ENCODE measurements around the gene PTER.

DNA sequence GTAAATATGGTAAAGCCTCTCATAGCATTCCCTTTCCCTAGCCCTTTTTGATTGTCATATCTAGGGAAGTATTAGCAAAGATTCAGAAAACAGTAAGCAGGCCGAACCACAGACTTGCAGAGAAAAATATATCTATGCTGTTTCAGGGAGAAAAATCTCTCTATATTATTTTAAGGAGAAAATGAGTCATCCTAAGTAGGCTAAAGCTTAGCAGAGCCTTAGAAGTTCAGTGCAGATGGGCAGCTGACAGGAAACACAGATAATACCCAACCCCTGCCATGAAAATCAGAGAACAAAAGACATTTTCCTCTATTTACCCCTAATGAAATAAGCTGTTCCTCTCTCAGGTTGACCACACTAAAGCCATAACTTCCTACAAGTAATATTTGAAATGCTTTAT, 68.4 kb downstream of the PTER start:
- TF ChIP-seq, protein P1, sequence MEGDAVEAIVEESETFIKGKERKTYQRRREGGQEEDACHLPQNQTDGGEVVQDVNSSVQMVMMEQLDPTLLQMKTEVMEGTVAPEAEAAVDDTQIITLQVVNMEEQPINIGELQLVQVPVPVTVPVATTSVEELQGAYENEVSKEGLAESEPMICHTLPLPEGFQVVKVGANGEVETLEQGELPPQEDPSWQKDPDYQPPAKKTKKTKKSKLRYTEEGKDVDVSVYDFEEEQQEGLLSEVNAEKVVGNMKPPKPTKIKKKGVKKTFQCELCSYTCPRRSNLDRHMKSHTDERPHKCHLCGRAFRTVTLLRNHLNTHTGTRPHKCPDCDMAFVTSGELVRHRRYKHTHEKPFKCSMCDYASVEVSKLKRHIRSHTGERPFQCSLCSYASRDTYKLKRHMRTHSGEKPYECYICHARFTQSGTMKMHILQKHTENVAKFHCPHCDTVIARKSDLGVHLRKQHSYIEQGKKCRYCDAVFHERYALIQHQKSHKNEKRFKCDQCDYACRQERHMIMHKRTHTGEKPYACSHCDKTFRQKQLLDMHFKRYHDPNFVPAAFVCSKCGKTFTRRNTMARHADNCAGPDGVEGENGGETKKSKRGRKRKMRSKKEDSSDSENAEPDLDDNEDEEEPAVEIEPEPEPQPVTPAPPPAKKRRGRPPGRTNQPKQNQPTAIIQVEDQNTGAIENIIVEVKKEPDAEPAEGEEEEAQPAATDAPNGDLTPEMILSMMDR (IDR thresholded peaks at IDR 0.05): no peak
- no peak for TF ChIP-seq POLR2AphosphoS5 (IDR thresholded peaks at IDR 0.05)
